Lower leg skin (tissue), 4 donors: ENCODE results near the gene VAV2. TPM values are rescaled to one million over a fixed set of nuclear protein-coding genes. Genes with fewer than 3 reads are reported as not detected.

Source experiments
- DNase-seq, 2 donors: peaks; one replicate each; pipeline ENCODE4 v3.0.0-alpha.2; 2019; ENCODE audit warnings: low spot score in 2 of 2
- H3K4me3 ChIP-seq: fragments of 200-600 bp; sonication (generic); 2 replicates; pipeline ENCODE4 v1.5.1; 2017; ENCODE audit warnings: mild to moderate bottlenecking, low read depth; ENCODE audit not compliant: poor library complexity, severe bottlenecking
- CTCF ChIP-seq, 3 donors: fragments of 450-650 bp; IDR thresholded peaks; one replicate each; pipeline ENCODE4 v1.5.1; 2016; ENCODE audit warnings: antibody characterized with exemption in 3 of 3, mild to moderate bottlenecking in 3 of 3, moderate library complexity in 2 of 3
- POLR2A ChIP-seq, 2 donors: fragments of 450-650 bp; IDR thresholded peaks; one replicate each; pipeline ENCODE4 v1.6.1; 2016 to 2017; ENCODE audit warnings: antibody characterized with exemption in 2 of 2, mild to moderate bottlenecking in 1 of 2, moderate library complexity in 1 of 2
- WGBS, 2 donors: methylation state at CpG; one replicate each; pipeline ENCODE4 v1.1.5; 2018; 5-methylcytosine and 5-hydroxymethylcytosine counted together
- intact Hi-C: fragments of 100-400 bp; cut with DNase I; formaldehyde crosslinking; loops from one replicate; pipeline ENCODE4 v1.15.0; 2023; ENCODE audit warnings: low total_unique reads
- total RNA-seq, 4 donors: library from RNA; depleted of rRNA; stranded (reverse); fragments of >200 nt; gene quantifications; one replicate each; pipeline ENCODE4 v1.1.0, GENCODE V29; 2016

Gene VAV2
- total RNA-seq, 4 donors from 2014 or later = 6.8 to 9.1 (median 7.5) TPM

DNA sequence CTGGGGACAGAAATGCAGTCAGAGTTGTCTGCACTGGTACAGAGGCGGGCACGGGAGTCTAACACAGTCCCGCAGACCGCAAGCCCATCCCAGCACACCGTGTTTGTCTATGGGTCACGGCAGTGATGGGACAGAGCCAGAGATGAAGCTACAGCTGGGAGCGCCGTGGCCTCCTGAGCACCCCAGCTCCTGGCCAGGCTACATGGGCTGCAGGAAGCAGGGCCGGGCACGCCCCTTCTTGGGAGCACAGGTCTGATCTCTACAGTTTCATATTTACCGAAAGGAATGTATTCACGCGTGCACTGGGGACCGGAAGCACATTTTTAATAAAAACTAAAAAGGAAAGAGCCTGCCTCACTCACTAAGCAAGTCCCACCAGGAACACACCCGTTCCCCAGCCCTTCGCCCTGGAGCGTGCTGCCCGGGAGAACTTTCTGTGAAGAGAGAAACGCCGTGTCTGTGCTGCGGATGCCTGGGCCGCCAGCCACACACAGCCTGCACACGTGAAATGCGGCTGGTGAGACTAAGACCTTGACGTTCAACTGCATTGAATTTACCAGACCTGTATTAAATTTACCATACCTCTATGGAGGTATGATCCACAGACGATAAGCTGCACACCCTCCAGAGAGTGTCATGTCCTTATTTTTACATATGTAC, 81.1 kb downstream of the VAV2 start:
- DNase-seq = no peak
- no peak overlapping the region for H3K4me3 ChIP-seq
- intact Hi-C loops = no loop called here
- TF ChIP-seq POLR2A (IDR thresholded peaks at IDR 0.05) (no peak), CTCF (IDR thresholded peaks at IDR 0.05) (no peak)
- 51 to 56% methylated on average over 26 of the region's 26 CpGs for WGBS, 2 donors

GRCh38 chr9:133906932-133907910, 84.9 kb downstream of the VAV2 start:
- TF ChIP-seq POLR2A (IDR thresholded peaks at IDR 0.05) (no peak), CTCF (IDR thresholded peaks at IDR 0.05) (no peak)
- H3K4me3 ChIP-seq = no peak overlapping the region
- 70 to 80% methylated on average over 24 to 28 of the region's 31 CpGs for WGBS, 2 donors
- intact Hi-C loops = no loop called here
- DNase-seq = no peak

DNA sequence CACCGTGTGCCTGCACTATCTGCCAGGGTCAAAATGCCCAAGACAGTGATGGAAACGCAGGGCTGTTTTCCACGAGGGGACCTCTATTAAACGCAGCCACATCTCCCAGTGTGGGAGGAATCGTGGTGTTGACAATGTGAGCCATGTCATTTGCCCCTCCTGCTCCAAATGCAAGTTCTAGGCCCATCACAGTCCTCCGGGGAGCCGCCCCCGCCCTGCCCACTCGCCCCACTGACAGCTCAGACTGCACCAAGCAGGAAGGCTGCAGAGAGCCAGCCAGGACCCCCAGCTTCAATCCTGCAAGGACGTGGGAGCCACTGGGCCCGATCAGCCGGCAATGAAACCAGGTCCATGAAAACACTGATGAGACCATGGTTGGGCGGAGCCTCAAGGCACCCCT, 85.9 kb downstream of the VAV2 start:
- DNase-seq = no peak
- intact Hi-C loops = no loop called here
- WGBS, 2 donors = 82 to 84% methylated on average over 12 to 13 of the region's 13 CpGs
- TF ChIP-seq CTCF (IDR thresholded peaks at IDR 0.05) (no peak), POLR2A (IDR thresholded peaks at IDR 0.05) (no peak)
- H3K4me3 ChIP-seq = no peak overlapping the region

DNA sequence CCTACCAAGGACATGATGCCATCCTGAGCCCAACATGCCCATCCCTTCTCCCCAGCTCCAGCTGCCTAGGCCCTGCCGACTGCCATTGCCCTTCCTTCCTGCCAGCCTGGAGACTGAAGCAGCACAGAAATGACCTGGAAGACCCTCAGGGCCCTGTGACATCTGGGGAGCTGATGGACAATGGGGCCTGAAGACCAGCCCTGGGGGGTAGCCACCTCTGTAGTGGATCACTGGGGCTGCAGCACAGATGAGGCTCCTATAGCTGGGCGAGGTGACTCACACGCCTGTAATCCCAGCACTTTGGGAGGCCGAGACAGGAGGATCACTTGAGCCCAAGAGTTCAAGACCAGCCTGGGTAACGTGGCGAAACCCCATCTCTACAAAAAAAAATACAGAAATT, 86.6 kb downstream of the VAV2 start:
- WGBS, 2 donors = 93 to 94% methylated on average over 6 of the region's 6 CpGs
- intact Hi-C loops = no loop called here

More for the DNA sequence above, 86.6 kb downstream of the VAV2 start:
- H3K4me3 ChIP-seq = no peak overlapping the region
- TF ChIP-seq CTCF (IDR thresholded peaks at IDR 0.05) (no peak), POLR2A (IDR thresholded peaks at IDR 0.05) (no peak)
- no peak for DNase-seq
